Measurements from ENCODE around the gene PRRT4.

DNA sequence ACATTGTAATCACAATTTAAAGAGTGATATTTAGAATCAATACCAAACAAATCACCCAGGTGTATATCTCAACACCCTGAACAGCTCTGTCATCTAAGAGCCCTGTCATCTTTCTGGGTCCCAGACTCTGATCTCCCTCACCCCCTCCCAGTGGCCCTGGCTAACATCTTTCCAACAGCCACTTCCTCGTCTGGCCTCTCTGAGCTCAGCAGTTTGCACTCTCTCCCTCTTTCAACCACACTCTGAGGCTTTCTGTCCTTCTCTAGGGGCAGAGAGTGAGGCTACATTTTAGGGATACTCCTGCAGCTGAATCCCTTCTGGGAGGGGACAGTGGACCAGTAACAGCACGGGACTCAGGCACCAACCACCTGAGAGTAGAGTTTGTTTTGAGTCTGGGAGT lies 17.1 kb upstream of the PRRT4 start:
- TF ChIP-seq POLR2A (IDR thresholded peaks at IDR 0.05; ENCODE audit: low read length), result no peak
- no peak for TF ChIP-seq GATA1 (IDR thresholded peaks at IDR 0.05; ENCODE audit: low read depth, low read length)
